Activated naive CD8-positive, alpha-beta T cell treated with anti-CD3 and anti-CD28 coated beads, Interleukin-2, amount 50 U/mL, for 16 hours (primary cell): ENCODE results near the gene PLEKHH1.
A peak's percentile ranks its signal among the peaks of the same experiment; 100 is the strongest.
"Not testable (repeated sequence)": the region's sequence is repeated elsewhere in the genome, so short reads cannot be mapped to it uniquely, and the experiment has no call there.

ENCODE experiments used
- DNase-seq: peaks from one replicate; pipeline ENCODE4 v3.0.0-alpha.2; 2020; ENCODE audit warnings: low read depth, low spot score

PLEKHH1 gene

GRCh38 chr14:67580336-67581171, 47.5 kb downstream of the PLEKHH1 start:
- DNase-seq = no peak

GRCh38 chr14:67581643-67582042, 48.6 kb downstream of the PLEKHH1 start:
- DNase-seq = no peak

GRCh38 chr14:67582061-67582460, 49.0 kb downstream of the PLEKHH1 start:
- DNase-seq = no peak

- no peak for DNase-seq
Measured at GRCh38 chr14:67583711-67584644, 50.9 kb downstream of the PLEKHH1 start.

- no peak for DNase-seq
Measured at GRCh38 chr14:67584978-67585377, 51.9 kb downstream of the PLEKHH1 start.

- no peak for DNase-seq
Measured at GRCh38 chr14:67586369-67586768, 53.3 kb downstream of the PLEKHH1 start.

GRCh38 chr14:67589204-67589770, 56.2 kb downstream of the PLEKHH1 start:
- DNase-seq = no peak

- DNase-seq = not testable (repeated sequence)
Measured at GRCh38 chr14:67593650-67594049, 60.6 kb downstream of the PLEKHH1 start.

- DNase-seq = no peak
Measured at GRCh38 chr14:67595392-67595791, 62.3 kb downstream of the PLEKHH1 start.

- DNase-seq = peak; percentile 88
Measured at GRCh38 chr14:67599698-67600561, 66.8 kb downstream of the PLEKHH1 start, which contains the start of gene PIGH. PIGH (minus strand) TSS chr14:67600268; CDS start chr14:67600203, 65 bp downstream.

- DNase-seq = not testable (repeated sequence)
Measured at GRCh38 chr14:67600562-67600974, 67.5 kb downstream of the PLEKHH1 start.

- no peak for DNase-seq
Measured at GRCh38 chr14:67602076-67602475, 69.0 kb downstream of the PLEKHH1 start.

GRCh38 chr14:67602995-67603545, 70.0 kb downstream of the PLEKHH1 start:
- DNase-seq = no peak

- no peak for DNase-seq
Measured at GRCh38 chr14:67607646-67608045, 74.6 kb downstream of the PLEKHH1 start.

GRCh38 chr14:67609642-67610310, 76.7 kb downstream of the PLEKHH1 start:
- DNase-seq = no peak

GRCh38 chr14:67610491-67610890, 77.4 kb downstream of the PLEKHH1 start:
- DNase-seq = no peak

- no peak for DNase-seq
Measured at GRCh38 chr14:67618617-67619063, 85.5 kb downstream of the PLEKHH1 start.

- DNase-seq = peak; percentile 92
Measured at GRCh38 chr14:67619446-67620216, 86.5 kb downstream of the PLEKHH1 start, which contains the start of gene ARG2. ARG2 (plus strand) TSS chr14:67619920; CDS start chr14:67619978, 58 bp downstream.

GRCh38 chr14:67620217-67620785, 87.2 kb downstream of the PLEKHH1 start:
- no peak for DNase-seq
